Measurements from ENCODE around the gene CHCHD5.

- TF ChIP-seq, protein P1, sequence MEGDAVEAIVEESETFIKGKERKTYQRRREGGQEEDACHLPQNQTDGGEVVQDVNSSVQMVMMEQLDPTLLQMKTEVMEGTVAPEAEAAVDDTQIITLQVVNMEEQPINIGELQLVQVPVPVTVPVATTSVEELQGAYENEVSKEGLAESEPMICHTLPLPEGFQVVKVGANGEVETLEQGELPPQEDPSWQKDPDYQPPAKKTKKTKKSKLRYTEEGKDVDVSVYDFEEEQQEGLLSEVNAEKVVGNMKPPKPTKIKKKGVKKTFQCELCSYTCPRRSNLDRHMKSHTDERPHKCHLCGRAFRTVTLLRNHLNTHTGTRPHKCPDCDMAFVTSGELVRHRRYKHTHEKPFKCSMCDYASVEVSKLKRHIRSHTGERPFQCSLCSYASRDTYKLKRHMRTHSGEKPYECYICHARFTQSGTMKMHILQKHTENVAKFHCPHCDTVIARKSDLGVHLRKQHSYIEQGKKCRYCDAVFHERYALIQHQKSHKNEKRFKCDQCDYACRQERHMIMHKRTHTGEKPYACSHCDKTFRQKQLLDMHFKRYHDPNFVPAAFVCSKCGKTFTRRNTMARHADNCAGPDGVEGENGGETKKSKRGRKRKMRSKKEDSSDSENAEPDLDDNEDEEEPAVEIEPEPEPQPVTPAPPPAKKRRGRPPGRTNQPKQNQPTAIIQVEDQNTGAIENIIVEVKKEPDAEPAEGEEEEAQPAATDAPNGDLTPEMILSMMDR (IDR thresholded peaks at IDR 0.05): no peak
- no peak for TF ChIP-seq POLR2A (IDR thresholded peaks at IDR 0.05)
- TF ChIP-seq EP300 (IDR thresholded peaks at IDR 0.05): no peak
These were observed 45.1 kb upstream of the CHCHD5 start for GRCh38 chr2:112539306-112539705.

All from tibial nerve (tissue), 4 donors.